ENCODE results near the gene SRRM4.

DNA sequence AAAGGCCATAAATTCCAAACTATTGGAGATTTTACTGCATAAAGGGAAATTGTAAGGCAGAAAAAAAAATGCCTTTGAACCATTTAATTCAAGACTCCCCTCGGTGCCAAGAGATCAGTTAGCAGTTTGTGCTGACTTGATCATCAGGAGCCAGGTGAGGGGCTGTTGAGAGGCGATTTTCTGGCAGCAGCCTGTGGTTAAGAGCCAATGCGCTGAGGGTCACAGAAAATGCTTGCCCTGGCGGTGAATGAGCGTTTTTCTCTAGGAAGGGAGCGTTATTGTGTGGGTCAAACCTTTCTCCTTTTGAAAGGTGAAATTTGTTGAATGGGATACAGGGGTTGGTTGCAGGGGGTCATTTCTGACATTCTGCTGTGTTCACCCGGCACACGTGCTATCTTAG lies 4.7 kb downstream of the SRRM4 start:
- TF ChIP-seq, protein P1, sequence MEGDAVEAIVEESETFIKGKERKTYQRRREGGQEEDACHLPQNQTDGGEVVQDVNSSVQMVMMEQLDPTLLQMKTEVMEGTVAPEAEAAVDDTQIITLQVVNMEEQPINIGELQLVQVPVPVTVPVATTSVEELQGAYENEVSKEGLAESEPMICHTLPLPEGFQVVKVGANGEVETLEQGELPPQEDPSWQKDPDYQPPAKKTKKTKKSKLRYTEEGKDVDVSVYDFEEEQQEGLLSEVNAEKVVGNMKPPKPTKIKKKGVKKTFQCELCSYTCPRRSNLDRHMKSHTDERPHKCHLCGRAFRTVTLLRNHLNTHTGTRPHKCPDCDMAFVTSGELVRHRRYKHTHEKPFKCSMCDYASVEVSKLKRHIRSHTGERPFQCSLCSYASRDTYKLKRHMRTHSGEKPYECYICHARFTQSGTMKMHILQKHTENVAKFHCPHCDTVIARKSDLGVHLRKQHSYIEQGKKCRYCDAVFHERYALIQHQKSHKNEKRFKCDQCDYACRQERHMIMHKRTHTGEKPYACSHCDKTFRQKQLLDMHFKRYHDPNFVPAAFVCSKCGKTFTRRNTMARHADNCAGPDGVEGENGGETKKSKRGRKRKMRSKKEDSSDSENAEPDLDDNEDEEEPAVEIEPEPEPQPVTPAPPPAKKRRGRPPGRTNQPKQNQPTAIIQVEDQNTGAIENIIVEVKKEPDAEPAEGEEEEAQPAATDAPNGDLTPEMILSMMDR (IDR thresholded peaks at IDR 0.05 in 4 of 5, conservative IDR thresholded peaks at IDR 0.05 in 1 of 5) = no peak
- TF ChIP-seq POLR2A (IDR thresholded peaks at IDR 0.05) = no peak
